Heart left ventricle (tissue), 13 donors: Measurements from ENCODE around the gene PRDM5.

Experiments
- POLR2A ChIP-seq, 2 donors: fragments of 450-650 bp; IDR thresholded peaks; one replicate each; pipeline ENCODE4 v1.6.1; 2017; ENCODE audit warnings: antibody characterized with exemption in 2 of 2, mild to moderate bottlenecking in 2 of 2, moderate library complexity in 2 of 2
- TF ChIP-seq, protein P1 (sequence below), 12 donors: fragments of 200-600 bp; sonication (generic) in 4 of 12; IDR thresholded peaks; one replicate each; pipeline versions ENCODE4 v1.5.0 to v1.8.0; 2018 to 2022; ENCODE audit warnings: antibody characterized with exemption in 12 of 12, mild to moderate bottlenecking in 5 of 12
- donor health status: ischemic (EF 13 %, LVEDD 7.1; RV severe dilation, severe dysfunction).
- donor health status: DM: no; HTN: yes; CAD: no.
- donor health status: DM: no; HTN: no; CAD: no.
- donor health status: ischemic (EF 25% LVEDD 6.9; RV normal size, moderate dysfunction).
- donor health status: ischemic (EF 25% LVEDD 5.7; RV mildly dilated, moderate dysfunction).
- donor health status: ischemic (EF 35%, LVEDD 5.7; RV mildly dilated, moderate dysfunction).
- donor health status: nonischemic (EF 11% LVEDD 7.7; RV severe dilation, severe dysfunction).
- donor health status: DM: yes; HTN: yes; CAD: no.
- donor health status: PGD.
- donor health status: ischemic (EF 29% LVEDD 5.4; RV normal size, mild dysfunction).
- donor health status: nonischemic (EF 23%, LVEDD 6.1; RV moderate dilation, normal function).

GRCh38 chr4:120775431-120775830 is 147.1 kb downstream of the PRDM5 start:
- TF ChIP-seq, protein P1, sequence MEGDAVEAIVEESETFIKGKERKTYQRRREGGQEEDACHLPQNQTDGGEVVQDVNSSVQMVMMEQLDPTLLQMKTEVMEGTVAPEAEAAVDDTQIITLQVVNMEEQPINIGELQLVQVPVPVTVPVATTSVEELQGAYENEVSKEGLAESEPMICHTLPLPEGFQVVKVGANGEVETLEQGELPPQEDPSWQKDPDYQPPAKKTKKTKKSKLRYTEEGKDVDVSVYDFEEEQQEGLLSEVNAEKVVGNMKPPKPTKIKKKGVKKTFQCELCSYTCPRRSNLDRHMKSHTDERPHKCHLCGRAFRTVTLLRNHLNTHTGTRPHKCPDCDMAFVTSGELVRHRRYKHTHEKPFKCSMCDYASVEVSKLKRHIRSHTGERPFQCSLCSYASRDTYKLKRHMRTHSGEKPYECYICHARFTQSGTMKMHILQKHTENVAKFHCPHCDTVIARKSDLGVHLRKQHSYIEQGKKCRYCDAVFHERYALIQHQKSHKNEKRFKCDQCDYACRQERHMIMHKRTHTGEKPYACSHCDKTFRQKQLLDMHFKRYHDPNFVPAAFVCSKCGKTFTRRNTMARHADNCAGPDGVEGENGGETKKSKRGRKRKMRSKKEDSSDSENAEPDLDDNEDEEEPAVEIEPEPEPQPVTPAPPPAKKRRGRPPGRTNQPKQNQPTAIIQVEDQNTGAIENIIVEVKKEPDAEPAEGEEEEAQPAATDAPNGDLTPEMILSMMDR (IDR thresholded peaks at IDR 0.05), result no peak
- TF ChIP-seq POLR2A (IDR thresholded peaks at IDR 0.05), result no peak
